Measurements from ENCODE around the gene VTI1B. TPM values are rescaled to one million over a fixed set of nuclear protein-coding genes. Genes with fewer than 3 reads are reported as not detected.

VTI1B gene
- total and polyA plus RNA-seq, 10 of the 15 experiments (the other 5 are each of a cell fraction or from before 2014, with no cell fraction given): 15.0 to 117 (median 50.5) TPM

- TF ChIP-seq E4F1 (IDR thresholded peaks at IDR 0.05; ENCODE audit: borderline replicate concordance, partially characterized antibody) (peak; percentile 45), POLR2AphosphoS5 (IDR thresholded peaks at IDR 0.05; ENCODE audit: low read length) (peak; percentile 89), GATAD2B (conservative IDR thresholded peaks at IDR 0.05; ENCODE audit: low read depth) (no peak; the same call in 1 of the 2 replicates), CBX5 (IDR thresholded peaks at IDR 0.05; ENCODE audit: low read depth) (no peak), SIX5 (IDR thresholded peaks at IDR 0.05; ENCODE audit: low read depth, low read length, severe bottlenecking) (peak; percentile 83), ZNF24 (IDR thresholded peaks at IDR 0.05) (no peak), REST (IDR thresholded peaks at IDR 0.05; ENCODE audit: low read depth, low read length) (no peak), FOXM1 (IDR thresholded peaks at IDR 0.05; ENCODE audit: low read depth, low read length) (no peak), BMI1 (IDR thresholded peaks at IDR 0.05; ENCODE audit: borderline replicate concordance) (no peak), YBX1 (IDR thresholded peaks at IDR 0.05) (no peak), ZNF384 (IDR thresholded peaks at IDR 0.05; ENCODE audit: borderline replicate concordance, low read depth, low read length) (no peak), PRDM15 (CRISPR knock-in tag; IDR thresholded peaks at IDR 0.05) (no peak), EED (IDR thresholded peaks at IDR 0.05; ENCODE audit: low read depth) (no peak), PBX3 (IDR thresholded peaks at IDR 0.05; ENCODE audit: insufficient replicate concordance, low read depth, low read length) (no peak), E2F4 (IDR thresholded peaks at IDR 0.05; ENCODE audit: low read depth, low read length) (no peak), SMAD1 (IDR thresholded peaks at IDR 0.05; ENCODE audit: low read depth, partially characterized antibody) (no peak), IKZF1 (conservative IDR thresholded peaks at IDR 0.05) (peak; percentile 63), YY1 (IDR thresholded peaks at IDR 0.05; ENCODE audit: low read depth, low read length) (peak; percentile 89), WRNIP1 (IDR thresholded peaks at IDR 0.05; ENCODE audit: borderline replicate concordance, low read depth, low read length) (no peak)
Observed at GRCh38 chr14:67695394-67695949, 21.0 kb upstream of the VTI1B start, which contains the start of gene RDH11 (continued).

Data from GM12878 (cell line).